HuH-7.5 (cell line): Measurements from ENCODE around the gene PKD2L1.
"Not testable (repeated sequence)": the region's sequence is repeated elsewhere in the genome, so short reads cannot be mapped to it uniquely, and the experiment has no call there.

Experiments
- DNase-seq: peaks from one replicate; pipeline ENCODE4 v3.0.0; 2011; ENCODE audit warnings: low spot score

The PKD2L1 gene

DNA sequence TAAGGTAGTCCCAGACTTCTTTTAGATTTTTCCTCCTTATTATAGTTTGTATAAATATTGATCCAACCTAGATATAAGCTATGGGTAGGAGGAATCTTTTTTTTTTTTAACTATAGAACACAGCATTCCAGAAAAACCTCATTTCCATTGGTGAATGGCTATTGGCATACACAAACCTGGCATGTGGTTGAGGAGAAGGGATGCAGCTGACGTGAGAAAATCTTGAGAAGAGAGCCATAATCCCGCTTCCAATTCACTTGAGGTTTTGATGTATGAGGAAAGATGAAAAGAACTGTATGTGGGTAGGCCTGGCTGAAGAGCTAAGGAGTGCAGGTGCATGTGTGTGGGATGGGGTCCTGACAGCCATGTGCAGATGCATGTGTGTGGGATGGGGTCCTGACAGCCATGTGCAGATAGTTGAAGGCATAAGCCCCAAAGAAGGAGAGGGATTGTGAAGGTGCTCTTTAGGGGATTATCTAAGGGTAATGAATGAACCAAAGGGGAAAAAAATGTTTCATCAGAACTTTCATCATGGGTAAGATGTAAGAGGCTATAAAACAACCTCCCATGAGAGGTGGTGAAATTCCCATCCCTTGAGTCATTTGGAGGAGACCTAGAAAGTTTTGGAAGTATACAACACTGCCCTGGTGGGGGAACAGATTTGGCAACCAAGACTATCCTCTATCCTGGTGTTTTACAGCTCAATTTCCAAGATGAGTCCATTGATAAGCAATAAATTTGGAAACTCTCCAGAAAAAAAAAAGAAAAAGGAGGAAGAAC is 3.8 kb upstream of the PKD2L1 start:
- no peak for DNase-seq

DNA sequence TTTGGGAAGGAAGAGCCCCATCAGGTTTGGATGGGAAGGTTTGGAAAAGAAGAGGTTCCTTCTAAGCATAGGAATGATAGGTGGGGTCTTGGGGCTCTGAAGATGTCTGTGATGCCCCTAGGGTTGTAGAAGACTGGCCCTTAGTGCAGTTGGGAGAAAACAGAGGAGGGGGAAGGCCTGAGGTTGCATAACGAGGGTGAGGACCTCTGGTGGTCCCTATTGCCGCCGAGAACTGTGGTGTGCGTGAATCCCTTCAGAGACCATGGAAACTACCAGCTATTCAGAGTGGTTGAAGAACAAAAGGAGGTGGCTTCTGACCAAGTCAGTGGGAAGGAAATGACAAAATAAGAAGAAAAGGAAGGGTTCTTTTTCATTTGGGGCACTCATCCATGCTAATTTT is 3.1 kb upstream of the PKD2L1 start:
- no peak for DNase-seq

DNA sequence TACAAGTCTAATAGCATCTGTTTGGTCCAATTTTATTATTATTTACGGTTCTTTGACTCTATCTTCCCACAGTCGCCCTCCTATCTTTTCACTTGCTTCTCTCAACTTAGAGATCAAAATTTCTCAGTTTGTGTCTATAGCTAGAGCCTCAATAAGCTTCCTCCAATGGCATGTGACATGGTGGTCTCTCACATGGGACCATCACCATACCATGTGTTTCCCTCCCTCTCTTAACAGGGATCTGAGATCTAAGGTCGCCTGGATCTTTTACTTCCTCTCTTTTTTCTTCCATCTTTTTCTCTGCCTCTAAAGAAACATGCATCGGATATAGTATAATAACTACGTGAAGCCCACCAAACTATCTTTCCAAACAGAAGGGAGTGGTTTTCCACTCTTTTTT is 1.8 kb downstream of the PKD2L1 start:
- DNase-seq = no peak

DNA sequence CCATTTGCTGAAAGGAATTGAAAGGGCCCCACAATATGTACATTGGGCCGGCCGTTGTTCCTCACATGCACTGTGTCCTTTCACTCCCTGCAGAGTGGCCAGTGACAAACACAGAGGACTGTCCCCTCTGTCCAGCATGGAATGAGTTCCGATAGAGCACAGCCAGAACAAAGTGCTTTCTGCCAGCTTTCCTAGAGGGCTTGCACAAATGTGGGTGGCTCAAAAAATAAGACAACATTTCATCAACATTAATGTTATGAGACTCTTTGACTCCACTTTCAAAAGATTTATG is 2.4 kb downstream of the PKD2L1 start:
- DNase-seq = no peak

DNA sequence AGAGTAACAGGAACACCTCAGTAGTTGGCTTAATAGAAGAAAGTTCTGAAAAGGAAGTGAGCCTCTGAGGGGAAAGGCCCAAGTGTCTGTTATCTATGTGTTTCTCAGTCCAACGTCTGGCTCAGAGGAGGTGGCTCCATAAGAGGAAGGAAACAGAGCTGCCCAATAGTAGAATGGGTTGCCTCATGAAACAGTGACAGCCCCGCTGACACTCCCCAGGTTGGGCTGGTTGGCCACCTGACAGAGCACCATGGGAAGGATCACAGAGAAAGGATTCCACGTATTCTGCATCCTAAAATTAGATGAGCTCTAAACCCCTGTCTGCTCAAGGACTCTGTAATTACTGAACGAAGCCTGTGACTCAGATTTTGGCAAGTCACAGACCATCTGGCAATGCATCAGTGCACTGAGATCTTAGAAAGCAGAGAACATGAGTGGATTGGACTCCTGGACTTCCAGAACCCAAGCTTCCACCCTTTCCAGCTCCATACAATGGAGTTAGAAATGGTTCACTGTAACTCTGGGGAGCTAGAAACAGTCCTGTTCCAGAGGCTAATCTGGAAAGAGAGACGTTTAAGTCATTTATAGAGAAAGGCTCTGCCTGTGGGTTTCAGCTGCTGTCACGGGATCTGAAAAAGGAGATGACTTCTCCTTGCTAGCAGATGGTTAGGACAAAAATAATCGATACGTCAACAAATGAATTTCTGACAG is 2.9 kb downstream of the PKD2L1 start:
- no peak for DNase-seq

DNA sequence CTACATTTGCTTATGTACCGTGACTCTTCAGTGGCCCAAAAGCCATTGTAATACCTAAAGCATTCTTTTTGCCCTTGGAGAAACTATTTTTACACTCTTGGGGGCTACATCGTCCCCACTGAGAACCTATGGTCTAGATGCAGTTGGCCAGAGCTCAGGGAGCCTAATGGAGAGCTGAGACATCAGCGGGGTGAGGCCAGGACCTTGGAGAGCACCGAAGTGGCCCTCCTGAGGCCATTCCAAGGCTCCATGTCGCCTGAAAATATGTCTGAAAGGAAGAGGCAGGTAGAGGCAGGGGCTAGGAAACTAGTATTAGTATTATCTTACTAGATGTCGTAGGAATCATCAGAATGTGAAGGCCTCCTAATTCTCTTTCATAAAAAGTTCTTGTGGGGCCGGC is 4.9 kb downstream of the PKD2L1 start:
- DNase-seq = no peak

DNA sequence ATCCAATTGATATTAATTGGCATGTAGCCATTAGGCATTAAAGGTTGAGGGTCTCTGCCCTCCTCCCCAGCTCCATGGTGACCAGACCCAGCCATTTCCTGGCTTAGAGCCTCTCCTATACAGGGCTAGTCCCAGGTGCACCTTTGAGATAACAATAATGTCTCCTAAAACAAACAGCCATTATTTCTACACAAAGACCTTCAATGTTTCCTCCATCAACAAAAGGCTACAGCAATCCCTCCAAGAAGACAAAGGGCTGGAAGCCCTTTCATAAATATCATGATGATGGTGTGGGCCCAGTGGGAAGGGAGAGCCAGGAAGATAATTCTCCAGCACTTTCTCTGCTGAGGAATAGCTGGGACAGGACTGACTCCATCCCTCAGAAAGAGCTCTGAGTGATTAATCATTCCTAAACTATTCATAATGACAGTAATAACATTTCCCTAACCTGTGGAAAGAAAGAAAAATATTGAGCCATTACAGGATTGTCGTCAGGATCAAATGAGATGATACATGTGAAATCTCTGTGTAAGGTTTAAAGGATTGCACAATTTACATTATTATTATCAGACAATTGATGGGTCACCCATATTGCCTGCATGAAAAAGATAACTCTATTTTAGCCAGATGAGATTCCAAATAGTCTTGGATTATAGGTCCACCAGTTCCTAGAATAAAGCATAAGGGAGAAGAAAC is 10.2 kb downstream of the PKD2L1 start:
- no peak for DNase-seq

DNA sequence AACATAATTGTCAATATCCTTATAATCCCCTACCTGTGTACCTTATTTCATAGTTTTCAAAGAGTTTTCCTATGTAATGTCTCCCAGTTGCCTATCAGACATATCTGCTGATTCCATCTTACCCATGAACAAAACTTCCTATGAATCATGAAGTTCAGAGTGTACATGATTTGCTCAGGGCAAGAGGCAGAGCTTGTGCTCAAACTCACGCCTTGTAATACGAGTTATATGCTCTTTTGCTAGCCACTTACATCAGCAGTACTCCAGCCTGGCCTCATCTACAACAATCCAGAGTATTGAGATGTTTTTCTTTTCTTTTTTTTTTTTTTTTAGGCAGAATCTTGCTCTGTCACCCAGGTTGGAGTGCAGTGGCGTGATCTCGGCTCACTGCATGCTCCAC is 11.8 kb downstream of the PKD2L1 start:
- DNase-seq = no peak

DNA sequence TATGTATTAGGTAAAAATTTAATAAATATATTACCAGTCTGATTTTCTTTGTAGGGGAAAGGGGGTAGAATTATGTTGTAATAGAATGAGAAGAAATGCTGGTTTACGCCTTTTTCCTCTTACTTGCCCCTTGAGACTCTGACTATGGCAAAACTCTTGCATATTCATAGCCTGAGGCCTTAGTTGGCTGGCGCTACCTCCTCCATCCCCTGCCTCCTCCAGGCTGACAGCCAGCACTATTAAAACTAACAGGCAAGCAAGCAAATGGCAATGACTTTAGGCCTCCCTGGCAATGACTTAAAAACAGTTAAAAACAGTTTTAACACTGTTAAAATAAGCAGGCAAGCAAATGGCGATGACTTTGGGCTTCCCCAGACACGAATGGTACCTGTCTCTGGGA is 14.4 kb downstream of the PKD2L1 start:
- DNase-seq = no peak

DNA sequence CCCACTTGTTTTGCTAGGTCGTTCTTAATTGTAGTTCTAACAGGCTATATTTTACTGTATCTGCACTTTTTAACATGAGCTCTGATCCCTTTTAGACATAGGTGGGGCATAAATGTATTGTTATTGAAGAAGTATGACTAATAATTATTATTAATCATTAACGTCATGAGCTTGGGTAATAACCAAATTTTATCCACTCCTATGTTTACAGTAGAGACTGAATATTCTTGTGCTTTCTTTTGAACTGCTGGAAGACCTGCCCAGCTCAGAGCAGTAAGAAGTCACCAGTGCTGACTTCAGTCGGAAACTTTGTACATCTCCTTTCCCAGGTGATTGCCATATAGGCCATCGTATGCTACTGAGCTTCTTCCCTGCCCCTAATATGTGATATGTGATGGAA is 18.7 kb downstream of the PKD2L1 start:
- DNase-seq = no peak

DNA sequence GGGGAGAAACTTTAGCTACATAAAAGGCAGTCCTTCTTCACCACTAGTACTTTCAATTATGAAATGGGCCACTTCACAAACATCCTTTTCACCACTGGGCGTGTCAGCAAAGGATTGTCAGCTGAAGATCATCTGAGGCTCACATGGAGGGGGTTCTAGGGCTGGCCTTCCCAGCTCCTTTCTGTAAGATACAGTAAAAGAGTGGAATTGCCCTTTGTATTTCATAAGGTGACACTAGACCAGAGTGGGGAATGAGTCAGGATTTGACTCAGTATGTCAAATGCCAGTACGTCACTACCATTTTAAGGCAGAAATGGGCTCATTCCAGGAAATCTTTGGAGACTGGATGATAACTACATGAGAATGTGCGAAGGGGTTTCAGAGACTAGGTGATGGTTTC is 22.3 kb downstream of the PKD2L1 start:
- no peak for DNase-seq

DNA sequence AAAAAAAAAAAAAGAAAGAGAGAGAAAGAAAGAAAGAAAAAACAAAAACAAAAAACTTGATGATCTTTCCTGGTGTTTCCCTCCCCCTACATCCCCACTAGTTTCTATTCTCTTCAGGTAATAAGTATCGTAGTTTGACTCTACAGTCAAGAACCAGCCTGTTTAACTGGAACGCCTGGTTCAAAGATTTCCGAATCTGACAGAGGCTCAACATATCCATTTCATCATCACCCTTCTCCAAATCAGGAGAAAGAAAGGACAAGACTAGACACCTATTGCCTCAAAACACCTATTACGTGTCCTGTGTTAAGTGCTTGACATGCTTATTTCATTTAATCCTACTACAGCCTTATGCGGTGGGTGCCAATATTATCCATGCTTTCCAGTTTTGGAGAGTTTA is 23.2 kb downstream of the PKD2L1 start:
- no peak for DNase-seq

DNA sequence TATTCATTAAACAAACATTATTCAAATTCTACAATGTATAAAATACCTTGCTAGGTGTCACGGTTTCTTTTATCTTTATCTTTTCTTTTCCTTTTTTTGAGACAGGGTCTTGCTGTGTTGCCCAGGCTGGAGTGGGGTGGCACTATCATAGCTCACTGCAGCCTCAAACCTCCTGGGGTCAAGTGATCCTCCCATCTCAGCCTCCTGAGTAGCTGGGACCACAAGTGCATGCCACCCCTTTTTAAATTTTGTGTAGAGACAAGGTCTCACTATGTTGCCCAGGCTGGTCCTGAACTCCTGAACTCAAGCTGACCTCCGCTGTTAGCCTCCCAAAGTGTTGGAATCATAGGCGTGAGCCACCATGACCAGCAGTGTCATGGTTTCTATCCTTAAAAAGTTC is 25.6 kb downstream of the PKD2L1 start:
- no peak for DNase-seq

DNA sequence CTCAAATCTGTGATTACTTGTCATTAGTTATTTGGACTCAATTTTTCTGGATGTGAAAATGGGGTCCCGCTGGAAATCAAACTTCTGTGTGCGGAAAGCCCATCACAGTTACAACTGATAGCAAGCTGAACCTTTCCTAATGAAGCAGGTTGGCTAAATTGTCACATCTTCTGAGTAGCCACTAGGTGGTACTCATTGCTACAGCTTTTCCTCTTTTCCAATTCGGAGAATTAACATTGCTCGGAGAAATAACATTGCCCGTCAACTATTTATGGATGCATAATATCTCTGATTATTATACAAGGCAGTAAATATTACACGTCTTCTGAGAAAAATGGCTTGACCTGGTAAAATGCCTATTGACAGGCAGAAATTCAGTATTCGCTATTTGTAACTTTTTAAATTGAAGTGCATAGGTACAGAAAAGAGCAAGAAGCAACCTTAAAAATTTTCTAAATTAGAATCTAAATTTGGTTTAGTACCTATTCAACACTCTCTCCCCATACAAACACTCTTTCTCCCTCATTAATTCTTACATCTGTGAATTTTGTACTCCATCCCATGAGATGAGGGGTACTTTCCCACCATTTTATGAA is 26.2 kb downstream of the PKD2L1 start:
- DNase-seq = no peak

DNA sequence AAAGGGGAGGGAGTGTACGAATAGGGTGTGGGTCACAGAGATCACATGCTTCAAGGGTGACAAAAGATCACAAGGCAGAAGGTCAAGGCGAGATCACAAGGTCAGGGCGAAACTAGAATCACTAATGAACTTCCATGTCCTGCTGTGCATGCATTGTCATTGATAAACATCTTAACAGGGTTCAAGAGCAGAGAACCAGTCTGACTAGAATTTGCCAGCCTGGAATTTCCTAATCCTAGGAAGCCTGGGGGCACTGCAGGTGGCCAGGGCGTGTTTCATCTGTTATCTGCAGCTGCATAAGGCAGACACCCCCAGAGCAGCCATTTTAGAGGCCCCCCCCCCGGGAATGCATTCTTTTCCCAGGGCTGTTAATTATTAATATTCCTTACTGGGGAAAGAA is 28.9 kb downstream of the PKD2L1 start:
- DNase-seq = not testable (repeated sequence)

DNA sequence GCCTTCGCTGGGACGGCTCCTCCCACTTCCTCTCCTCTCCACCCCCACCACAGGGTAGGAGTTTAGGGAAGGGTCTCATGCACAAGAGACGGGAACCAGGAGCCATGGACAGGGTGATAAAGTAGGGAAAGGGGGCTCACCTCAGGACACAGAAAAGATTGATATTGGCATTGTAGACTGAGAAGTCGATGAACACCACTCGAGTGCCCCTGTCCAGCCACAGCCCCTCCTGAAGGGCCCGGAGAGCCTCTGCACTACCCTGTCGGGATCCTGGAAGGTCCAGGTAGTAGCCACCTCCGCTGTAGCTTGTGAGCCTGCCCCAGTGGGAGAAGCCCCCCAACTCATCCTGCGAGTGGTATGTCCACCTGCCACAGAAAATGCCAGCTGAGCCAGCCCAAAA is 32.8 kb downstream of the PKD2L1 start:
- DNase-seq = no peak

DNA sequence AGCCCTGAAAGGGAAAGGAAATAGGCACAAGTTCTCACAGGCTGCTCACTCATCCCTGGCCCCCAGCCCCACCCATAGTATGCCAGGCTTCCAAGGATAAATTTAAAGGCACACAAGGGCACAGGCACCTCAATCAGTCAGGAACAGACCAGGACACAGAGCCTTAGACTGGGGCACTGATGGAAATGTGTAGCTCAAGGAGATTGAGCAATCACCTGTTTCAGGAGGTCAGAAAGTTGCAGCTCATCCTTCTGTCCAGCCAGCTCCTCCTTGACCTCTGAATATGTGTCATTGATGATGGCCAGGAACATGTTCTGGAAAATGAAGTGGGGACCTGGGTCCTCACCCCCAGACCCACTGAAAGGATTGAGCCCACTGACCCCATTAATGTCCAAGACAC is 37.0 kb downstream of the PKD2L1 start:
- DNase-seq = no peak

DNA sequence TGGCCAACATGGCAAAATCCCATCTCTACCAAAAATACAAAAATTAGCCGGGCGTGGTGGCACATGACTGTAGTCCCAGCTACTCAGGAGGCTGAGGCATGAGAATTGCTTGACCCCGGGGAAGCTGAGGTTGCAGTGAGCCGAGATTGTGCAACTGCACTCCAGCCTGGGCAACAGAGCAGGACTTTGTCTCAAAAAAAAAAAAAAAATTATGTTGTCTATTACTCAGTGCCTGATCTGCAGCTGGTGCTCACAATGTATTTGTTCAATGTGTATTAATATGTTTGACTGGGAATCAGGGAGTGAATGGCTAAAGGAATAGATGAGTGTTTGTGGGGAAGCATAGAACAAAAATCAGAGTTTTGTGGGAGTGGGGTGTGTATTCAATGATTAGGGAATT is 37.7 kb downstream of the PKD2L1 start:
- DNase-seq = not testable (repeated sequence)

DNA sequence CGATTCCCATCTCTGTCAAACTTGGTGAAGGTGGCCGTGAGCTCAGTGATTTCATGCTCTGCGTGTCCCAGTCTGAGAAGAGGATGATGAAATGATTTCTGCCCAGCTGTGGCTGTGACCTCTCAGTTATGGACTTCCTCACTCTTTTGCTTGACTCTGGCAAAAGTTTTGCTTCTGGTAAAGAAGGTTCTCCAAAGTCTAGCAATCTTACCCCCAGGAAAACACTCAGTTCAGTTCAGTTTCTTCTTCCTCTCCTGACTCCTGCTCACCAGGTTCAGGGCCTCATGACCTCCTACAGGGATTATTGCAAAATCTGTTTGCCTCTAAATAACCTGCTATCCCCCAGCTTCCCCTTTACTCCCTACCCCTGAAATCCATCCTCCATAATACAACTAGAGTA is 38.7 kb downstream of the PKD2L1 start:
- DNase-seq = no peak

DNA sequence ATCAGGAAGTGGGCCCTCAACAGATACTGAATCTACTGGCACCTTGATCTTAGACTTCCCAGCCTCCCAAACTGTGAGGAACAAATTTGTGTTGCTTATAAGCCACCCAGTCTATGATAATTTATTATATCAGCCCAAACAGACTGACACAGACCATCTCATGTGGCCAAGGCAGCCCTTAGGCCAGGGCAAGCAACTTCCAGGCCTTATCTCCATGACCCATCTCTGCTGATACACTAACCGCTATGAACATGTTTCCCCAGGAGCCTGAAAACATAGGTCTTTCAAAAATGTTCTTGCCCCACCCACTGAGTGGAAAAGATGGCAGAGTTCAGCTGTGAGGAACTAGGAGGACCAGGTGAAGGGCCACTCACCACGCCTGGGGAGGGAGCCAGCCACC is 40.4 kb downstream of the PKD2L1 start:
- no peak for DNase-seq

DNA sequence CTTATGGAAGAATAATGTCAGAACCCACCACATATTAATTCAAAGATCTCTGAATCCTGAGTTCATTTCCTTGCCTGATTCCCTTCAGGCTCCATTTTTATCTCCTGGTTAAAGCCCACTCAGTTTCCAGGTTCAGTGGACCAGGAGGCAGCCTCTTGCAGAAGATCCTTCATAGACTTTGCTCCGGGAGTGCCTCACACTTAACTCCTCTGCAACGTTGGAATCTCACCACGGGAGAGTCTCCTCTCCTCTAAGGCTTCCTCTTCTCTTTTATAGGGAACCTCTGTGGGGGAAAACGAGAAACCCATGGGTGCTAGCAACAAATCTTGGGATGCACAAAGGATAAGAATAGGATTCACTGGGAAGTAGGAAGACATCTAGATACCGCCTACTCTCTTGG is 41.8 kb downstream of the PKD2L1 start:
- DNase-seq = no peak

DNA sequence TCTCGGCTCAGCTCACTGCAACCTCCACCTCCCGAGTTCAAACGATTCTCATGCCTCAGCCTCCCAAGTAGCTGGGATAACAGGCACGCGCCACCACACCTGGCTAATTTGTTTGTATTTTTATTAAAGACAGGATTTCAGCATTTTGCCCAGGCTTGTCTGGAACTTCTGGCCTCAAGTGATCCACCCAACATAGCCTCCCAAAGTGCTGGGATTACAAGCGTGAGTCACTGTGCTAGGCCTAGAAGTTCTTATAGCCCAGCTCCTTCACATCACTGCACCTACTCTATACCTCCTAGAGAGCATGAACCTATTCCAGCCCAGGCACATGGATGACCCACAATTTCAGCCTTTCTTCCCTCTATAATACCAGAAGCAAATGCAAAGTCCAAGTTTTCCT is 42.3 kb downstream of the PKD2L1 start:
- DNase-seq = no peak
